ENCODE results near the gene NEO1. TPM values are rescaled to one million over a fixed set of nuclear protein-coding genes. Genes with fewer than 3 reads are reported as not detected.
A peak's percentile ranks its signal among the peaks of the same experiment; 100 is the strongest.

The NEO1 gene
- total RNA-seq, 1 donor from 2014 or later = 9.2 TPM

DNA sequence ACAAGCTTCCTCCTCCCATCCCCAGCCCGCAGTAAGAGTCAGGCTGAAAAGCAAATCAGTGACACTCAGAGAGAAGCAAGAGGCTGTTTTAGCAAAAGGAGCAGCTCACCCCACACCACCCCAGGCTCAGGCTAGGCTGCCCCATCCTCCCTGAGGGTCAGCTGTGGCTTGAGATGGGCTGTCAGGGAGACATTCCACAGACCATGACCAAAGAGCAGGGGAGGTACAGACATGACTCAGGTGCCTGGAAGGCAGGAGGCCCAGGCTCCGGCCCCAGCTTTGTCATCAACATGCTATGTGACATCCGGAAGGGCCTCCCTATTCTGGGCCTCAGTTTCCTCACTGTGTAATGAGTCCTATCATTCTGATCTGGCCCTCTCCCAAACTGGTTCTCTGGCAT lies 291.8 kb downstream of the NEO1 start:
- DNase-seq (ENCODE audit: low spot score) (no peak), ATAC-seq (no peak)

DNA sequence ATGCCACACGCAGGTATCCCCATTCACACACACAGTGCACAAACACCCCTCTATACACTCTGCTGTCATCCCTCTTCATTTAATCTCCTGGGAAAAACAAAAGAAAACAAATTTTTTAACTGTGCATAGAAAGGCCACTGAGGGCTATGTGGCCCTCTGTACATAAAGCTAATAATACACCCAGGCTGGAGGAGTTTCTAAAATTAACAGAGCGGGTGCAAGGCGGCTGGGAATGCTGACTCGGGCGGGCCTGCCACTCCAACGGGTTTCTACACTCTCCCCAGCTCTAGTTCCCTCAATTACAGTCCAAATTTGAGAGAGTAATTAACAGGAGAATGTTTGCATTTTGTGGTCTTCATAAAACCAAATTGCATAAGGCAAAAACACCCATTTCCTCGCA lies 293.4 kb downstream of the NEO1 start:
- DNase-seq (ENCODE audit: low spot score) (no peak), ATAC-seq (no peak)

DNA sequence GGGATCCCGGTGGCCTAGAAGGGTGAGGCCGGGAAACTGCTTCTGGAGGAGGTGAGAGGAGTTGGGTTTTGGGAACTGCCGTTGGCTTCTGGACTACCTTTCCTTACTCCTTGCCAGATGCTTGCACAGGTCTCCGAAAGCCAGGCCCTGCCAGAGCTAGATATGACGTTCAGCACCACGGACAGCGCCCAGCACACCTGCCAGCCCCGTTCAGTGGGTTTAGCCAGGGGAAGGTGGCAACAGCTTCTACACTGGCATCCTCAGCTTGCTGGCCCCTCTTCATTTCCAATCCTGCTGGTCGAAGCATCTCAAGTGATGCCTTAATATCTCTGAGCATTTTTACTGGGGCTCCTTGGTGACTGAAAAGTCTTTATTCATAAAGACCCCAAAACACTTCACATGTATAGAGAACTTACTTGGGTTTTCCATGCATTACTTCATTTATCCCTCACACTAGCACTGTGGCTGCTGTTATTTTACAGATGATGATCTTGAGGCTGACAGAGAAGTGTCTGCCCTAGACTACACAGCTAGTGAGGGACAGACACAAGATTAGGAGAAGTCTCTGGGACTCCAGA lies 294.6 kb downstream of the NEO1 start:
- peak; percentile 93 for ATAC-seq

DNA sequence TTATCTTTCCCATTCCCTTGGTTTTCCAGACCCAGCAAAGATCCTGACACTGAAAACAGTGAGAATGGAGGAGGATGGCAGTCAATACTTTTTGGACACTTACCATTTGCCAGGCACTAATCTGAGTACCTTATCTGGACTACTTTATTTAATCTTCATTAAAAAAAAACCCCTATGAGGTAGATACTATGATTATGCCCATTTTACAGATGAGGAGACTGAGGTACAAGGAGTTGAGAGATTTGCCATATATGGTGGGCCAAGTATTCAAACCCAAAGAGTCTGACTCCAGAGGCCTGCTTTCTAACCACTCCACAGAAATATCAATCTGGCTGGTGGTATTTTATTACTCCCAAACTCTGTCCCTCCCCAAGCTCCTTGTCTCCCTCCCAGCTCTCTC lies 296.9 kb downstream of the NEO1 start:
- ATAC-seq = no peak
- no peak for DNase-seq (ENCODE audit: low spot score)

More for the DNA sequence above, 294.6 kb downstream of the NEO1 start:
- DNase-seq (ENCODE audit: low spot score) = peak; percentile 66

DNA sequence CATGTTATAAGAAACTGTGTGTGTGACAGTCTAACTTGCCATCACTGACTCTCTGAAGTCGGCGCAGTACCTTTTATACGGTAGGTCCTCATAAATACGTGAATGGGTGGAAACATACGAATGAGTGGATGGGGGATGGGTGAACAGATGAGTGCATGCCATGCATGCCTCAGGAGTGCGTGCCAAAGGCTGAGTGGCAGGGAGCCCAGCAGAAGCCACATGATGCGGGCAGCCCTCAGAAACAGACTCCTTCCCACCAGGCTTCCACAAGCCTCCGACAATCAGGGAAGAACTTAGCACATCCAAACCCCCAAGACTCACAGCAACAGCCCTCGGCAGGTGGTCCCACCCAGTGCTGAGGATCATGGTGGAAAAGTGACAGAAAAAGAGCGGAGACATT lies 299.8 kb downstream of the NEO1 start:
- no peak for DNase-seq (ENCODE audit: low spot score)
- ATAC-seq = no peak

DNA sequence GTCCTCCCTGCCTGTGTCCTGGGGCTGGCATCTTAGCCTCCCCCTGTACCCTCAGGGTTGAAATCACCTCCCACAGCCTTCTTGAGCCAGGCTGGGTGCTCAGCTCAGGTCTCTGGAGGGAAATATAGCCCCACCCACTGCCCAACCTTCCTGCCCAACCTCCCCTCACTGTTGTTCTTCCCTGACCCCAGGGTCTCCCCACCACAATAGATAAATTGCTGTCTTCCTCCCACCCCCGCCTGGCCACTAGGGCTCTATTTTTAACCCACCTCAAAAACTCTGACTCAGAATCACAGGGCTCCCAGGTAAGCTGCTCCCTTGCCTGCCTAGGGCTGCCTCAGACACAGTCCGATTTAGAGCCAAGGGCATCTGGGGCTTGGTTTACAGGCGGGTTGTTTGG lies 301.5 kb downstream of the NEO1 start:
- no peak for DNase-seq (ENCODE audit: low spot score)
- ATAC-seq = no peak

DNA sequence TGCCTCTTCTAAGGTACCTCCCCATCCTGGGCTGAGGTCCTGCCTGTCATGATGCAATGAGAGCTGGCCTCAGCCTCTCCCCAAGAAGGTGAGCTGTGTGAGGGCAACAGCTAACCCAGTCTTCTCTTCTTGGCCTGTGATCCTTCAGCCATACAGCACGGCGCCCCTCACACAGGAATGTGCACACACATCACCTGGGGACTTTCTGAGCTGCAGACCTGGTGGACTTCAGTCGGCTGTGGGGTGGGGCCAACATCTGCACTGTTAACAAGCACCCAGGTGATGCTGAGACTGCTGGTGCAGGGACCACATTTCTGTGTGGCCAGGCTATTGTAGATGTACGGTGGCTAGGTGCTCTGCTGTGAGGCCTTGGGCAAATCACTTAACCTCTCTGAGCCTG lies 302.0 kb downstream of the NEO1 start:
- no peak for ATAC-seq
- DNase-seq (ENCODE audit: low spot score) = no peak
